Tibial nerve (tissue), 4 donors: ENCODE measurements around the gene TSHZ2. TPM values are rescaled to one million over a fixed set of nuclear protein-coding genes. Genes with fewer than 3 reads are reported as not detected.

Experiments used
- DNase-seq, 2 donors: peaks; one replicate each; pipeline ENCODE4 v3.0.0-alpha.2; 2019; ENCODE audit warnings: low spot score in 2 of 2
- H3K27ac ChIP-seq, 4 donors: fragments of 200-600 bp; sonication (generic) in 3 of 4; one replicate each; pipeline ENCODE4 v1.5.1; 2017 to 2019; ENCODE audit warnings: mild to moderate bottlenecking in 1 of 4
- H3K27me3 ChIP-seq, 2 donors: fragments of 200-600 bp; sonication (generic) in 1 of 2; one replicate each; pipeline versions ENCODE4 v1.5.1 to v1.6.0; 2017 to 2019
- H3K36me3 ChIP-seq, 3 donors: fragments of 200-600 bp; sonication (generic); one replicate each; pipeline ENCODE4 v1.5.1; 2018 to 2019
- H3K4me1 ChIP-seq, 4 donors: fragments of 200-600 bp; sonication (generic) in 3 of 4; one replicate each; pipeline ENCODE4 v1.5.1; 2017 to 2019
- H3K4me3 ChIP-seq, 4 donors: fragments of 200-600 bp; sonication (generic) in 3 of 4; one replicate each; pipeline ENCODE4 v1.5.1; 2017 to 2019; ENCODE audit warnings: mild to moderate bottlenecking in 1 of 4, moderate library complexity in 1 of 4
- H3K9me3 ChIP-seq, 4 donors: fragments of 200-600 bp; sonication (generic) in 3 of 4; one replicate each; pipeline ENCODE4 v1.5.1; 2017 to 2019
- CTCF ChIP-seq, 5 experiments: fragments of 200-600 bp in 3 of 5; fragments of 450-650 bp in 2 of 5; sonication (generic) in 3 of 5; IDR thresholded peaks; one replicate each; pipeline ENCODE4 v1.5.1; 2016 to 2019; ENCODE audit warnings: antibody characterized with exemption in 5 of 5, mild to moderate bottlenecking in 3 of 5, moderate library complexity in 2 of 5
- EP300 ChIP-seq, 2 donors: sonication (generic); formaldehyde crosslinking; IDR thresholded peaks; one replicate each; pipeline ENCODE4 v1.6.1; 2017; ENCODE audit warnings: antibody characterized with exemption in 2 of 2, mild to moderate bottlenecking in 1 of 2
- POLR2A ChIP-seq, 2 donors: fragments of 450-650 bp; IDR thresholded peaks; one replicate each; pipeline ENCODE4 v1.6.1; 2017; ENCODE audit warnings: antibody characterized with exemption in 2 of 2, mild to moderate bottlenecking in 2 of 2, moderate library complexity in 2 of 2
- WGBS, 2 donors: methylation state at CpG; one replicate each; pipeline ENCODE4 v1.1.5; 2018; 5-methylcytosine and 5-hydroxymethylcytosine counted together
- total RNA-seq, 4 donors: library from RNA; depleted of rRNA; stranded (reverse); fragments of >200 nt; gene quantifications; one replicate each; pipeline ENCODE4 v1.1.0, GENCODE V29; 2016

The TSHZ2 gene
- total RNA-seq, 4 donors from 2014 or later, result 20.9 to 33.7 (median 25.1) TPM

DNA sequence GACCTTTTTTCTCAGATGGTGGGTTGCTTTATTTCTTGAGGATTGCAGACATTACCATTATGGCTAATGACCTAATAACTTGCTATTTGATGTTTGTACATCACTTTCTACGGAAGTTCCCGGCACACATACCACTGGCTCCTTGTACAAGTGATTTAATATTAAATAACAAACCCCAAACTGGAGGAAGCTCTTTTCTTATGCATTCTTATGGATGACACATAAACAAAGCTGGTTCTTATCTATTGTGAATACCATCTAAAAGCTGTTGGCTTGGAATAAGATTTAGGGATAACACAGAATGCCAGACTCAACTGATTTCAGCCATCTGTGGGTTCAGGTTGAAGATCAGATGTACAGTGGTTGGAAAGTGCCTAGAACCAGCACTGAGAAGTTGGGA, 272.6 kb downstream of the TSHZ2 start:
- H3K27ac ChIP-seq, result no peak overlapping the region
- H3K27me3 ChIP-seq, result no peaks in the 10 kb centered on the region
- no peak for TF ChIP-seq CTCF (IDR thresholded peaks at IDR 0.05)
- no peak for TF ChIP-seq EP300 (IDR thresholded peaks at IDR 0.05)
- TF ChIP-seq POLR2A (IDR thresholded peaks at IDR 0.05), result no peak
- no peaks in the 10 kb centered on the region for H3K36me3 ChIP-seq
- no peak for DNase-seq
- H3K4me3 ChIP-seq, result no peak overlapping the region
- H3K9me3 ChIP-seq, result no peaks in the 10 kb centered on the region
- H3K4me1 ChIP-seq, result no peaks in the 10 kb centered on the region
- 83 to 100% methylated on average over 2 of the region's 2 CpGs for WGBS, 2 donors

DNA sequence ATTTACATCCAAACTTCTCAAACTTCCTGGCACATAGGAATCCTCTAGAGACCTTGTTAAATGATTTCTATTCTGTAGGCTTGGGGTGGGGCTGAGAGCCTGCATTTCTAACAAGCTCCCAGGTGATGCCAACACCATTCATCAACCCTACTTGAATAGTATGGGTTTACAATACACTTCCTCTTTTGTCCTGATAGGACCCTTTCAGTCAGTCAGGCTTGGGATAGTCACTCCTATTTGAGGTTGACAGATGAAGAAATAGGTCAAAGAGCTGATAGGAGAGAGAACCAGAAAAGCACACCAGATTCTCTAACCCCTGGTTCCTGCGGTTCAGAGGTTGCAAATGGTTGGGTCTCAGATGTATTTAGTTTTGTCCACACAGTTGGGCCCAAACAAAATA, 273.4 kb downstream of the TSHZ2 start:
- Histone ChIP-seq H3K4me3 (no peak overlapping the region), H3K27me3 (no peaks in the 10 kb centered on the region), H3K36me3 (no peaks in the 10 kb centered on the region), H3K4me1 (no peaks in the 10 kb centered on the region), H3K27ac (no peak overlapping the region), H3K9me3 (no peaks in the 10 kb centered on the region)
- WGBS, 2 donors, result 97 to 100% methylated on average over 1 of the region's 1 CpG
- no peak for DNase-seq
- TF ChIP-seq POLR2A (IDR thresholded peaks at IDR 0.05) (no peak), EP300 (IDR thresholded peaks at IDR 0.05) (no peak)

GRCh38 chr20:53247468-53248103, 275.4 kb downstream of the TSHZ2 start:
- TF ChIP-seq POLR2A (IDR thresholded peaks at IDR 0.05) (no peak), EP300 (IDR thresholded peaks at IDR 0.05) (no peak), CTCF (IDR thresholded peaks at IDR 0.05) (no peak)
- H3K4me1 ChIP-seq, result no peaks in the 10 kb centered on the region
- DNase-seq, result no peak
- H3K36me3 ChIP-seq, result no peaks in the 10 kb centered on the region
- 89 to 92% methylated on average over 9 of the region's 9 CpGs for WGBS, 2 donors
- no peak overlapping the region for H3K27ac ChIP-seq
- no peaks in the 10 kb centered on the region for H3K9me3 ChIP-seq
- H3K27me3 ChIP-seq, result no peaks in the 10 kb centered on the region
- H3K4me3 ChIP-seq, result no peak overlapping the region

GRCh38 chr20:53250456-53250855, 278.3 kb downstream of the TSHZ2 start:
- no peak for TF ChIP-seq CTCF (IDR thresholded peaks at IDR 0.05)
- no peak for TF ChIP-seq POLR2A (IDR thresholded peaks at IDR 0.05)
- TF ChIP-seq EP300 (IDR thresholded peaks at IDR 0.05), result no peak

GRCh38 chr20:53252002-53252401, 279.8 kb downstream of the TSHZ2 start:
- no peak for DNase-seq
- Histone ChIP-seq H3K27ac (no peak overlapping the region), H3K27me3 (no peaks in the 10 kb centered on the region), H3K4me1 (no peaks in the 10 kb centered on the region), H3K36me3 (no peaks in the 10 kb centered on the region), H3K9me3 (no peaks in the 10 kb centered on the region), H3K4me3 (no peak overlapping the region)
- WGBS, 2 donors, result 91 to 92% methylated on average over 5 of the region's 5 CpGs
- no peak for TF ChIP-seq CTCF (IDR thresholded peaks at IDR 0.05)
- no peak for TF ChIP-seq POLR2A (IDR thresholded peaks at IDR 0.05)
- TF ChIP-seq EP300 (IDR thresholded peaks at IDR 0.05), result no peak

More at GRCh38 chr20:53250456-53250855, 278.3 kb downstream of the TSHZ2 start:
- Histone ChIP-seq H3K4me3 (no peak overlapping the region), H3K4me1 (no peaks in the 10 kb centered on the region), H3K27ac (no peak overlapping the region), H3K27me3 (no peaks in the 10 kb centered on the region), H3K36me3 (no peaks in the 10 kb centered on the region), H3K9me3 (no peaks in the 10 kb centered on the region)
- DNase-seq, result no peak
- WGBS, 2 donors, result 61 to 73% methylated on average over 4 of the region's 4 CpGs
